Stimulated activated memory B cell treated with anti-CD40 and anti-IgM and Interleukin-4, amounts not matched to agents 10 μg/mL and 1 μg/mL and 100 μg/mL, for 72 hours (primary cell): ENCODE data around the gene ACTG1.

Experiments
- ATAC-seq: fragments of 150-1000 bp; cut with Tn5 transposase; 2 replicates; pipeline ENCODE4 v1.10.0; 2021
- H3K27ac Mint-ChIP-seq: one replicate; pipeline ENCODE4 v1.8.0; 2022; ENCODE audit warnings: mild to moderate bottlenecking, mixed read lengths
- H3K27me3 Mint-ChIP-seq: one replicate; pipeline ENCODE4 v1.8.0; 2022; ENCODE audit warnings: mixed read lengths
- H3K36me3 Mint-ChIP-seq: one replicate; pipeline ENCODE4 v1.8.0; 2022; ENCODE audit warnings: mixed read lengths
- H3K4me1 Mint-ChIP-seq: one replicate; pipeline ENCODE4 v1.8.0; 2022; ENCODE audit warnings: mixed read lengths
- H3K4me3 Mint-ChIP-seq: one replicate; pipeline ENCODE4 v1.8.0; 2022; ENCODE audit warnings: mild to moderate bottlenecking, moderate library complexity, mixed read lengths
- H3K9me3 Mint-ChIP-seq: one replicate; pipeline ENCODE4 v1.8.0; 2022; ENCODE audit warnings: mixed read lengths

ACTG1 gene

GRCh38 chr17:81550285-81550684 lies 37.7 kb upstream of the ACTG1 start:
- H3K27ac Mint-ChIP-seq: no peak overlapping the region
- H3K4me1 Mint-ChIP-seq: peaks cover 48% of the 10 kb centered on the region
- ATAC-seq: no peak
- peaks cover 33% of the 10 kb centered on the region for H3K36me3 Mint-ChIP-seq
- H3K4me3 Mint-ChIP-seq: peak overlapping the region; percentile 96
- H3K9me3 Mint-ChIP-seq: no peaks in the 10 kb centered on the region
- H3K27me3 Mint-ChIP-seq: no peaks in the 10 kb centered on the region

- Mint-ChIP-seq H3K36me3 (peaks cover 37% of the 10 kb centered on the region), H3K27me3 (no peaks in the 10 kb centered on the region), H3K4me1 (peaks cover 48% of the 10 kb centered on the region), H3K27ac (no peak overlapping the region), H3K9me3 (no peaks in the 10 kb centered on the region), H3K4me3 (no peak overlapping the region)
- no peak for ATAC-seq
These were observed 37.2 kb upstream of the ACTG1 start for GRCh38 chr17:81549826-81550225.

GRCh38 chr17:81549031-81549557 lies 36.5 kb upstream of the ACTG1 start:
- H3K4me1 Mint-ChIP-seq: peaks cover 43% of the 10 kb centered on the region
- ATAC-seq: no peak
- H3K9me3 Mint-ChIP-seq: no peaks in the 10 kb centered on the region
- no peak overlapping the region for H3K27ac Mint-ChIP-seq
- peaks cover 42% of the 10 kb centered on the region for H3K36me3 Mint-ChIP-seq
- H3K4me3 Mint-ChIP-seq: no peak overlapping the region
- H3K27me3 Mint-ChIP-seq: no peaks in the 10 kb centered on the region

GRCh38 chr17:81547614-81547982 lies 35.0 kb upstream of the ACTG1 start:
- no peak overlapping the region for H3K4me3 Mint-ChIP-seq
- no peaks in the 10 kb centered on the region for H3K27me3 Mint-ChIP-seq
- H3K36me3 Mint-ChIP-seq: peaks cover 47% of the 10 kb centered on the region
- H3K27ac Mint-ChIP-seq: no peak overlapping the region
- H3K4me1 Mint-ChIP-seq: peaks cover 29% of the 10 kb centered on the region
- no peak for ATAC-seq
- H3K9me3 Mint-ChIP-seq: no peaks in the 10 kb centered on the region

- Mint-ChIP-seq H3K27ac (no peak overlapping the region), H3K4me3 (no peak overlapping the region), H3K27me3 (no peaks in the 10 kb centered on the region), H3K9me3 (no peaks in the 10 kb centered on the region), H3K4me1 (peaks cover 29% of the 10 kb centered on the region), H3K36me3 (peaks cover 50% of the 10 kb centered on the region)
- no peak for ATAC-seq
These were observed 34.5 kb upstream of the ACTG1 start for GRCh38 chr17:81546906-81547613.

- H3K36me3 Mint-ChIP-seq: peaks cover 65% of the 10 kb centered on the region
- no peak for ATAC-seq
- H3K4me1 Mint-ChIP-seq: peaks cover 14% of the 10 kb centered on the region
- H3K4me3 Mint-ChIP-seq: no peak overlapping the region
- H3K9me3 Mint-ChIP-seq: no peaks in the 10 kb centered on the region
- H3K27me3 Mint-ChIP-seq: no peaks in the 10 kb centered on the region
- no peak overlapping the region for H3K27ac Mint-ChIP-seq
These were observed 32.8 kb upstream of the ACTG1 start for GRCh38 chr17:81545160-81545949.

GRCh38 chr17:81544281-81544974 lies 31.8 kb upstream of the ACTG1 start:
- H3K36me3 Mint-ChIP-seq: peaks cover 65% of the 10 kb centered on the region
- H3K27me3 Mint-ChIP-seq: no peaks in the 10 kb centered on the region
- H3K27ac Mint-ChIP-seq: no peak overlapping the region
- H3K4me3 Mint-ChIP-seq: no peak overlapping the region
- no peak for ATAC-seq
- no peaks in the 10 kb centered on the region for H3K9me3 Mint-ChIP-seq
- H3K4me1 Mint-ChIP-seq: peaks cover 5% of the 10 kb centered on the region

- no peaks in the 10 kb centered on the region for H3K4me1 Mint-ChIP-seq
- H3K9me3 Mint-ChIP-seq: no peaks in the 10 kb centered on the region
- H3K27ac Mint-ChIP-seq: no peak overlapping the region
- H3K4me3 Mint-ChIP-seq: no peak overlapping the region
- no peaks in the 10 kb centered on the region for H3K27me3 Mint-ChIP-seq
- ATAC-seq: no peak
- peaks cover 60% of the 10 kb centered on the region for H3K36me3 Mint-ChIP-seq
These were observed 31.2 kb upstream of the ACTG1 start for GRCh38 chr17:81543756-81544155.

- Mint-ChIP-seq H3K4me3 (no peak overlapping the region), H3K9me3 (no peaks in the 10 kb centered on the region), H3K36me3 (peaks cover 65% of the 10 kb centered on the region), H3K4me1 (peaks cover under 1% of the 10 kb centered on the region), H3K27ac (no peak overlapping the region), H3K27me3 (no peaks in the 10 kb centered on the region)
- no peak for ATAC-seq
These were observed 30.7 kb upstream of the ACTG1 start for GRCh38 chr17:81543339-81543675.

- Mint-ChIP-seq H3K9me3 (no peaks in the 10 kb centered on the region), H3K4me1 (peaks cover 6% of the 10 kb centered on the region), H3K36me3 (peaks cover 71% of the 10 kb centered on the region), H3K4me3 (no peak overlapping the region), H3K27ac (no peak overlapping the region), H3K27me3 (no peaks in the 10 kb centered on the region)
- ATAC-seq: no peak
These were observed 30.1 kb upstream of the ACTG1 start for GRCh38 chr17:81542431-81543338.

GRCh38 chr17:81541123-81541522 lies 28.5 kb upstream of the ACTG1 start:
- Mint-ChIP-seq H3K27me3 (no peaks in the 10 kb centered on the region), H3K9me3 (no peaks in the 10 kb centered on the region), H3K27ac (no peak overlapping the region), H3K4me1 (peaks cover 11% of the 10 kb centered on the region), H3K36me3 (peaks cover 62% of the 10 kb centered on the region), H3K4me3 (no peak overlapping the region)
- no peak for ATAC-seq

- peaks cover 11% of the 10 kb centered on the region for H3K4me1 Mint-ChIP-seq
These were observed 28.1 kb upstream of the ACTG1 start for GRCh38 chr17:81540676-81541027.

GRCh38 chr17:81539961-81540675 lies 27.5 kb upstream of the ACTG1 start:
- Mint-ChIP-seq H3K4me3 (no peak overlapping the region), H3K9me3 (peaks cover 3% of the 10 kb centered on the region), H3K27me3 (no peaks in the 10 kb centered on the region), H3K36me3 (peaks cover 66% of the 10 kb centered on the region), H3K27ac (no peak overlapping the region), H3K4me1 (peaks cover 11% of the 10 kb centered on the region)
- no peak for ATAC-seq

More at GRCh38 chr17:81540676-81541027, 28.1 kb upstream of the ACTG1 start:
- Mint-ChIP-seq H3K4me3 (no peak overlapping the region), H3K9me3 (no peaks in the 10 kb centered on the region), H3K27me3 (no peaks in the 10 kb centered on the region), H3K36me3 (peaks cover 63% of the 10 kb centered on the region), H3K27ac (no peak overlapping the region)
- no peak for ATAC-seq

GRCh38 chr17:81539571-81539900 lies 26.9 kb upstream of the ACTG1 start:
- peaks cover 62% of the 10 kb centered on the region for H3K36me3 Mint-ChIP-seq
- H3K4me3 Mint-ChIP-seq: no peak overlapping the region
- peaks cover 3% of the 10 kb centered on the region for H3K9me3 Mint-ChIP-seq
- H3K4me1 Mint-ChIP-seq: peaks cover 11% of the 10 kb centered on the region
- H3K27ac Mint-ChIP-seq: no peak overlapping the region
- H3K27me3 Mint-ChIP-seq: no peaks in the 10 kb centered on the region
- ATAC-seq: no peak
